GM23248 (cell line): ENCODE data around the gene ARFIP1.

Experiments
- EZH2 ChIP-seq: fragments of 200-600 bp; sonication (generic); IDR thresholded peaks from 2 replicates; pipeline ENCODE4 v1.6.1; 2018; ENCODE audit warnings: antibody characterized with exemption, mild to moderate bottlenecking; ENCODE audit not compliant: insufficient read depth, poor library complexity, severe bottlenecking
- EZH2phosphoT487 ChIP-seq: fragments of 200-600 bp; sonication (generic); IDR thresholded peaks from 2 replicates; pipeline ENCODE4 v1.6.1; 2018; ENCODE audit warnings: antibody characterized with exemption, moderate library complexity, mild to moderate bottlenecking, low read depth; ENCODE audit not compliant: insufficient read depth

- TF ChIP-seq EZH2 (no peak), EZH2phosphoT487 (no peak)
Measured at GRCh38 chr4:152831416-152831815, 51.7 kb downstream of the ARFIP1 start.
